HL-60 (cell line): ENCODE measurements around the gene SCOC.

Source experiments
- DNase-seq, 2 experiments: peaks; one replicate each; pipeline ENCODE4 v3.0.0-alpha.2; 2010 to 2020; ENCODE audit warnings: low read depth in 1 of 2, low spot score in 1 of 2
- H3K27ac ChIP-seq: fragments of 250-450 bp; sonication (Bioruptor Pico); replicated peaks from 2 replicates; pipeline ENCODE4 v1.5.1; 2020; ENCODE audit warnings: mild to moderate bottlenecking, moderate library complexity
- H3K27me3 ChIP-seq: fragments of 250-450 bp; sonication (Bioruptor Pico); 2 replicates; pipeline ENCODE4 v1.5.1; 2021; ENCODE audit warnings: mild to moderate bottlenecking, moderate library complexity; ENCODE audit not compliant: insufficient read depth, poor library complexity, severe bottlenecking
- H3K4me3 ChIP-seq: replicated peaks from 2 replicates; pipeline ENCODE4 v1.5.1; 2011; ENCODE audit warnings: mild to moderate bottlenecking, control low read depth, low read length; ENCODE audit not compliant: insufficient read depth
- GABPA ChIP-seq: IDR thresholded peaks from 2 replicates; pipeline ENCODE4 v1.6.1; 2012; ENCODE audit warnings: low read depth
- POLR2AphosphoS5 ChIP-seq: IDR thresholded peaks from 2 replicates; pipeline ENCODE4 v1.6.1; 2012; ENCODE audit warnings: low read depth
- SPI1 ChIP-seq: IDR thresholded peaks from 2 replicates; pipeline ENCODE4 v1.6.1; 2012; ENCODE audit warnings: low read depth, mild to moderate bottlenecking, borderline replicate concordance
- TF ChIP-seq, protein P1 (sequence below): IDR thresholded peaks from one replicate; pipeline ENCODE4 v1.5.1; 2011; ENCODE audit warnings: low read length, control low read depth, inconsistent platforms; ENCODE audit not compliant: insufficient read depth
- TF ChIP-seq, protein P2 (sequence below): IDR thresholded peaks from 2 replicates; pipeline ENCODE4 v1.6.1; 2012; ENCODE audit warnings: low read depth; ENCODE audit not compliant: insufficient replicate concordance

Gene SCOC

DNA sequence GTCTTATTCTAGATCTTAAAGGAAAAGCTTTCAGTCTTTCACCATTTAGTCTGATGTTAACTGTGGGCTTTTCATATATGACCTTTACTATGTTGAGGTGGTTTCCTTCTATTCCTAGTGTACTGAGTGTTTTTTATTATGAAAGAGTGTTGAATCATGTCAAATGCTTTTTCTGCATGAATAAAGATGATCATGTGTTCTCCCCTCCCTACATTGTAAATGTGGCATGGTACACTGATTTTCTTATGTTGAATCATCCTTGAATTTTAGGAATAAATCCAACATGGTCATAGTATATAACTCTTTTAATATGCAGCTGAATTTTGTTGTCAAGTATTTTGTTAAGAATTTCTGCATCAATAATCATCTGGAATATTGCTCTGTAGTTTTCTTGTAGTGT is 49.7 kb downstream of the SCOC start:
- H3K27ac ChIP-seq = no peak overlapping the region
- no peak for DNase-seq
- TF ChIP-seq, protein P1, sequence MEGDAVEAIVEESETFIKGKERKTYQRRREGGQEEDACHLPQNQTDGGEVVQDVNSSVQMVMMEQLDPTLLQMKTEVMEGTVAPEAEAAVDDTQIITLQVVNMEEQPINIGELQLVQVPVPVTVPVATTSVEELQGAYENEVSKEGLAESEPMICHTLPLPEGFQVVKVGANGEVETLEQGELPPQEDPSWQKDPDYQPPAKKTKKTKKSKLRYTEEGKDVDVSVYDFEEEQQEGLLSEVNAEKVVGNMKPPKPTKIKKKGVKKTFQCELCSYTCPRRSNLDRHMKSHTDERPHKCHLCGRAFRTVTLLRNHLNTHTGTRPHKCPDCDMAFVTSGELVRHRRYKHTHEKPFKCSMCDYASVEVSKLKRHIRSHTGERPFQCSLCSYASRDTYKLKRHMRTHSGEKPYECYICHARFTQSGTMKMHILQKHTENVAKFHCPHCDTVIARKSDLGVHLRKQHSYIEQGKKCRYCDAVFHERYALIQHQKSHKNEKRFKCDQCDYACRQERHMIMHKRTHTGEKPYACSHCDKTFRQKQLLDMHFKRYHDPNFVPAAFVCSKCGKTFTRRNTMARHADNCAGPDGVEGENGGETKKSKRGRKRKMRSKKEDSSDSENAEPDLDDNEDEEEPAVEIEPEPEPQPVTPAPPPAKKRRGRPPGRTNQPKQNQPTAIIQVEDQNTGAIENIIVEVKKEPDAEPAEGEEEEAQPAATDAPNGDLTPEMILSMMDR = no peak
- TF ChIP-seq GABPA (no peak), POLR2AphosphoS5 (no peak), SPI1 (no peak)
- TF ChIP-seq, protein P2, sequence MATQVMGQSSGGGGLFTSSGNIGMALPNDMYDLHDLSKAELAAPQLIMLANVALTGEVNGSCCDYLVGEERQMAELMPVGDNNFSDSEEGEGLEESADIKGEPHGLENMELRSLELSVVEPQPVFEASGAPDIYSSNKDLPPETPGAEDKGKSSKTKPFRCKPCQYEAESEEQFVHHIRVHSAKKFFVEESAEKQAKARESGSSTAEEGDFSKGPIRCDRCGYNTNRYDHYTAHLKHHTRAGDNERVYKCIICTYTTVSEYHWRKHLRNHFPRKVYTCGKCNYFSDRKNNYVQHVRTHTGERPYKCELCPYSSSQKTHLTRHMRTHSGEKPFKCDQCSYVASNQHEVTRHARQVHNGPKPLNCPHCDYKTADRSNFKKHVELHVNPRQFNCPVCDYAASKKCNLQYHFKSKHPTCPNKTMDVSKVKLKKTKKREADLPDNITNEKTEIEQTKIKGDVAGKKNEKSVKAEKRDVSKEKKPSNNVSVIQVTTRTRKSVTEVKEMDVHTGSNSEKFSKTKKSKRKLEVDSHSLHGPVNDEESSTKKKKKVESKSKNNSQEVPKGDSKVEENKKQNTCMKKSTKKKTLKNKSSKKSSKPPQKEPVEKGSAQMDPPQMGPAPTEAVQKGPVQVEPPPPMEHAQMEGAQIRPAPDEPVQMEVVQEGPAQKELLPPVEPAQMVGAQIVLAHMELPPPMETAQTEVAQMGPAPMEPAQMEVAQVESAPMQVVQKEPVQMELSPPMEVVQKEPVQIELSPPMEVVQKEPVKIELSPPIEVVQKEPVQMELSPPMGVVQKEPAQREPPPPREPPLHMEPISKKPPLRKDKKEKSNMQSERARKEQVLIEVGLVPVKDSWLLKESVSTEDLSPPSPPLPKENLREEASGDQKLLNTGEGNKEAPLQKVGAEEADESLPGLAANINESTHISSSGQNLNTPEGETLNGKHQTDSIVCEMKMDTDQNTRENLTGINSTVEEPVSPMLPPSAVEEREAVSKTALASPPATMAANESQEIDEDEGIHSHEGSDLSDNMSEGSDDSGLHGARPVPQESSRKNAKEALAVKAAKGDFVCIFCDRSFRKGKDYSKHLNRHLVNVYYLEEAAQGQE = no peak
- peaks cover 9% of the 10 kb centered on the region for H3K27me3 ChIP-seq
- H3K4me3 ChIP-seq = no peak overlapping the region

DNA sequence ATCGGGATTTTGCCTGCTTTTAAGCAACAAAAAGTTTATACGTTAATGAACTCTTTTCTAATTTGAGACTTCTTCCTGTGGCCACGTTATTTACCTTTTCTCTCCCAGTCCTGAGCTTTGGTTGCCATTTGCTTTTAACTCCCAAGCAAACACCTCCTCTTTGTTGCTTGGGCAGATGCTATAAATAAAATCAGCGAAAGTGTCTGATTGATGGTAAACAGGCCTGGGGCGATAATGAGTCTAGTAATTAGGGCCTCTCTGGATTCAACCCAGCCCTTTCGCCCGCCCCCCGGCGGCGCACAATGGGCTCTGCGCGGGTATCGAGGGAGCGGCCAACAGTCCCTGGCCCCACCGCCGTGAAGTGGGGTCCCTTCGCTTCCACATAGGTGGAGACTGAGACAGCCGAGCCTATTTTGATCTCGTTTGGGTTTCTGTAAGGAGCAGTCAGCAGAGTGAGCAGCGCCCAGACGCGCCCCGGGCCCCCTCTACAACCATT is 53.2 kb downstream of the SCOC start:
- DNase-seq = no peak
- peaks cover 6% of the 10 kb centered on the region for H3K27me3 ChIP-seq
- TF ChIP-seq, protein P2 = no peak
- no peak for TF ChIP-seq SPI1
- TF ChIP-seq, protein P1 = no peak
- H3K27ac ChIP-seq = no peak overlapping the region
- peak overlapping the region; percentile 73 for H3K4me3 ChIP-seq

DNA sequence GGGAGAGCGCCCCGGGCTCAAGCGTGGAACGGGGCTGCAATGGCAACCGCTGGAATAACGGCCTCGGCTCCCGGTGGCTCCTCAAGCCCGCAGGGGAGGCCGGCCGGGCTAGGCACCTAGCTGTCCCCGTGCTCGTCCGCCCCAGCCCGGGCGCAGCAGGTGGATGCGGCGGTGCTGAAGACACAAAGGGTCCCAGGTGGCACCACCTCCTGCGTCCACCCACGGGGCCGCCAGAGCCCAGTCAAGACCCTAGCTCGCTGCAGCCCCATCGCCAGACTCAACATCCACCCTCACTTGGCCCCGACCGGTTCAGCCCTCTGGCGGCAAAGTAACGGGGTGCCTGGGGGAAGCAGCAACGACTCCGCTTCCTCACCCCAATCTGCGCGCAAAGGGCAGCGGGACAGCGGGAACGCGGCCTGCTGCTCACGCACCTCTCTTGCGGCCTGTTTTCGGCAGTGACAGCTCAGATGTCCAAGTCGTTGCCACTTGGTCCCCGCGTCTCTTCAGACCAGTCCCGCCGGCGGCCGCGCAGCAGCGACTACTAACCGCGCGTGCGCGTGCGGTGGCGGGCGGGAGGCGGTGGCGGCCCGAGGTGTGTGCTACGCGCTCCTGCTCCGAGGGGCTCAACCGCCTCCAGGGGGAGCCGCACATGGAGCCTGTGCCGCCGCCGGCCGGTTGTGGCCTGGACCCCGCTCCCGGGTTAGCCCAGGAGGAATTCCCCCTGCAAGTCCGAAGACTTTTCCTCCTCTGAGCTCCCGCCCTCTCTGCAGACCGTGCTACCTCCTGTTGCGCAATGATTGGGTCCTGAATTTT is 53.9 kb downstream of the SCOC start, which contains the start of gene CLGN:
Gene CLGN (minus strand): TSS at position 543 of the 813 bp plus-strand sequence. CDS start 14,570 bp downstream, outside the sequence.
- peak; percentile 21; the same call in 1 of the 2 replicates for TF ChIP-seq SPI1
- TF ChIP-seq, protein P1 = no peak
- Histone ChIP-seq H3K4me3 (peak within 1 kb of the TSS; percentile 73), H3K27ac (no peak within 1 kb of the TSS), H3K27me3 (peaks cover 6% of the 10 kb centered on the region)
- DNase-seq = peak; percentile 15 to 50
